ENCODE data around the gene PYM1.

DNA sequence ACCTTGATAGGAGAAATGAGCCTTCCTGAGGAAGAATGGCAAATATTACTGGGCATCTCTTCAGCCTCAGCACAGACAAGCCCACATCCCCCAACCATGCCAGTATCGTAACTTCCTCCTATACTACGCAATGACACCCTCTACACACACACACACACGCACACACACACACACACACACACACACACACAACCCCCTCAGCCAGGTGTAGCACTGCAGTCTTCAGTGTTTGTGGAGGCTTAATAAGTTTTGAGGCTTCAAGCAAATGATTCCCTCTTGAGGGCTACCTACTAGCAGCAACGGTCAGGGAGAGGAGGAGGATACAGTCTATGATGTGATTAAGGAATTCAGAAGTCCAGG lies 4.8 kb upstream of the PYM1 start:
- no peak for TF ChIP-seq ELF4 (IDR thresholded peaks at IDR 0.05)
- no peak for TF ChIP-seq SP1 (IDR thresholded peaks at IDR 0.05)
- no peak for TF ChIP-seq FOXA1 (IDR thresholded peaks at IDR 0.05)

Measured in HEK293T (cell line).